ENCODE results near the gene NOP9.

Gene NOP9, protein sequence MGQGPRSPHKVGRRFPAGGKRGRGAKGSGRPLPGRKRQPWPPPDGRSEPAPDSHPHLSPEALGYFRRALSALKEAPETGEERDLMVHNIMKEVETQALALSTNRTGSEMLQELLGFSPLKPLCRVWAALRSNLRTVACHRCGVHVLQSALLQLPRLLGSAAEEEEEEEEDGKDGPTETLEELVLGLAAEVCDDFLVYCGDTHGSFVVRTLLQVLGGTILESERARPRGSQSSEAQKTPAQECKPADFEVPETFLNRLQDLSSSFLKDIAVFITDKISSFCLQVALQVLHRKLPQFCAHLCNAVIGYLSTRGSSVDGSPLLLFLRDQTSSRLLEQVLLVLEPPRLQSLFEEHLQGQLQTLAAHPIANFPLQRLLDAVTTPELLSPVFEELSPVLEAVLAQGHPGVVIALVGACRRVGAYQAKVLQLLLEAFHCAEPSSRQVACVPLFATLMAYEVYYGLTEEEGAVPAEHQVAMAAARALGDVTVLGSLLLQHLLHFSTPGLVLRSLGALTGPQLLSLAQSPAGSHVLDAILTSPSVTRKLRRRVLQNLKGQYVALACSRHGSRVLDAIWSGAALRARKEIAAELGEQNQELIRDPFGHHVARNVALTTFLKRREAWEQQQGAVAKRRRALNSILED

DNA sequence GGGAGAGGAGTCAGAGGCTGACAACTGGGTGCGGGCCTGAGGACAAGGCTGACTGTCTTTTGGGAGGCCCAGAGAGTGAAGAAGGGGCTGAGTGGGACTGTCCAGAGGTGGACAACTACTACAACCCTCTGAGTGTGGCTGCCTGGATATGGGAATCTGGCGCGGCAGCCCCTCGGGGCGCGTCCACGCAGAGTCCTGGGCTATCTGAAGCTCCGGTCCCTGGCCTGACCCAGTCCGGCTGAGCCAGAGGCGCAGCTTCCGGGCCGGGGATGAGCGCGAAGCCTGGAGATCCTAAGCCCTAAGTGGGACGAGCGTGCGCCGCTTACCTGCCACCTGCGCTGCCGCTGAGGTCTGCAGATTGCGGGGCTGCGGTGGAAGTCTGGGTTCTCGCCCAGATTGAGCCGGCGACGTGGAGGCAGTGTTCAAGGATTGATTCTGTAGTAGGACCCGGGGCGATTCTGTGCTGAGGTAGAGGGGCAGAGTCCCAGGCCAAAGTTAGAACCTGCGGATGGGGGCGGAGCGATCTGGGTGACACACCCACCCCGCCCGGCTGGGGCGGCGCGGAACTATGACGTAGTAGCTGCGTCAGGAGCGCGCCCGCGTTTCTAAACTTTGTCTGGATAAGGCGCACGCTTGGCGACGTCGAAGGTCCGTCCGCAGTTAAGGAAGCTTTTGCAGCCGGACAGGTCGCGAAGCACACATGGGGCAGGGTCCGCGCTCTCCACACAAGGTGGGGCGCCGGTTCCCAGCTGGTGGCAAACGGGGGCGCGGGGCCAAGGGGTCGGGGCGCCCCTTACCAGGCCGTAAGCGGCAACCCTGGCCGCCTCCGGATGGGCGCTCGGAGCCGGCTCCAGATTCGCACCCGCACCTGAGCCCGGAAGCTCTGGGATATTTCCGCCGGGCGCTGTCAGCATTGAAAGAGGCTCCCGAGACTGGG, at the start of gene NOP9, which contains the start of gene DHRS1:
NOP9 (plus strand) TSS at position 596 of the 937 bp plus-strand sequence; CDS start at position 701, 105 bp downstream.
DHRS1 (minus strand) TSS at position 526 of the 937 bp plus-strand sequence. CDS start 674 bp downstream, outside the sequence.
- no peak for FAIRE-seq

DNA sequence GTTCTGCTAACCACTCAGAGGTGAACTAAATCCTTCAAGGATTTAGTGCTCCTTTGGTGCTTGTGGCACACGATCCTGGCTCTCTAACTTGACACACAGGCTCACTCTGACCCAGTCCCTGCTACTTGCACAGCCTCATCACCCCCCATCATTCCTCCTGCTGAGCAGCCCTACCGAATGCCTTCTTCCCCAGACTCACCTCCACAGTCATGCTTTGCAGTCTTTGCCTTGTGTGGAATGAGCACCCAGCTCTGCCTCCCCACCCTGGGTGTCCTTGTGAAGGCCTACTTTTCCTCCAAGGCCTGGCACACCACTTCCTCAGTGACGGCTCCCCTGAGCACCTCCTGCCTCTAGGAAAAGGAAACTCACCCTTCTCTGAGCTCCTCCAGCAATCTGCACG, 49.3 kb upstream of the NOP9 start:
- no peak for FAIRE-seq

DNA sequence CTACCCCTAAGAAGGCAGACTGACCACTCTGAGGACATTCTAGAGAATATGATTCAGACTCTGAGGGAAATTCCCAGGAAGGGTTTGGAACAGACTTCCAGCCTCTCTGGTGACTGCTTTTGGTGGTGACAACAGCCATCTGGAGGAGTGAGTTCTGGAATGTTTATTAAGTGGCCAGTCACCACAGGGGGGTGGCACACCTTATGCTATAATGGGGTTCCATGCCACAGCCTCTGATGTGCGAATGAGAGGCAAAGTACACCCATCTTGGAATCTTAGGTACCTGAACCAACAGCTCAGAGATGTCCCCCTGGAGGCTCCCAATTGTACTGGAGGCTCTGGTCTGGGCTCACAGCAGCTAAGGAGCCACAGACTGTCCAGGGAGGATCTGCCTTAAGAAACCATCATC, 47.8 kb upstream of the NOP9 start:
- FAIRE-seq: no peak

DNA sequence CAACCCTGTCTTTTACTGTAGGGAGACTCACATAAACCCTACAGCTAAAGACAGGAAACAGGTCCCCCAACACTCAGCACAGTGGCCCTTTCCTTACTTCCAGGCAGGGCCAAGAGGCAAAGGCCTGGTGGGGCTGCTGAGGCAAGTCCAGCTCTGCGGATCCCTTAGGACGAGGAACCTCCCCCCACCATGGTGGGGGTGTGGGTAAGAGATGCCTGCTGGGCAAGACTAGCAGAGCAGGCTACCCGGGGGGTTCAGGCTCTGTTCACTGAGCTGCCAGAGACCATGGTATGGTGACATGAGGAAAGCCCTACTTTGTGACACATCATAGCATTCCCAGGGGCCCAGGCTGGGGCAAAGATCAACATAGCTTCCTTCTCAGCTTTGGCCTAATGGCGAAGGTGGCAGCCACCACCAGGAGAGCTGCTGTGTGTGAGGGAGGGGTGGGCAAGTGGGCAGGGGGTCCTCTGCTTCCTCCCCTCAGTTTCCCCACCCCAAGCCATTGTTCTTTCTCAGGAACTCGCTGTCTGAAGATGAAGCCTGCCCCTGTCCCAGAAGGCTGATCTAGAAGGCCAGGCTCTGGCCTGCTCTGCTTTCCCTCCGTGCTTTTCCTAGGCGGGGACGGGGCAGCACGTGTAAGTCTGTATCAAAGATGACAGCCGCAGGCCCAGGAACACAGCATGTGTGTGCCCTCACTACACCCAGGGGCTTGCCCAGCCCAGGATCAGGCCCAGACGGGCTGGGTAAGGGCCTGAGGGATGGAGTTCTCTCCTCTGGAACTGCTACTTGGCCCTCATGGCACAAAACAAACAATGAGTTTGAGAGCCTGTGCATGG, 47.1 kb upstream of the NOP9 start:
- FAIRE-seq: no peak

DNA sequence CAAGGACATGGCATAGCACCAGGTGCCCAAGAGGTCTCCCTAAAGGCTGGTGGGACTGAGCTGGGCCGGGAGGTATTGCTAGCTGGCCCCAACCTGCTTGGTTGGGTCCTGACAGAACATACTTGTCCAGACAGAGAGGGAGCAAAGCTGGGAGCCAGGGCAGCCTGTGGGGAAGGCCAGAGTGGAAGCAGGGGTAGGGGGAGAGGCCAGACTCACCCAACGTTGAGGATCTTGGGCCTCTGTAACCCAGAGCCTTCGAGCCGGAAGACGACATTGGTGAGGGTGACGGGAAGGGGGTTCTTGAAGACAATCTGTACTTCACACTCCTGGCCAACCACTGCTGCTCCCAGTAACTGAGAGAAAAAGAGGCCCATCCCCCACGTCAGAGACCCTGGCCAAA, 45.7 kb upstream of the NOP9 start:
- FAIRE-seq: no peak

DNA sequence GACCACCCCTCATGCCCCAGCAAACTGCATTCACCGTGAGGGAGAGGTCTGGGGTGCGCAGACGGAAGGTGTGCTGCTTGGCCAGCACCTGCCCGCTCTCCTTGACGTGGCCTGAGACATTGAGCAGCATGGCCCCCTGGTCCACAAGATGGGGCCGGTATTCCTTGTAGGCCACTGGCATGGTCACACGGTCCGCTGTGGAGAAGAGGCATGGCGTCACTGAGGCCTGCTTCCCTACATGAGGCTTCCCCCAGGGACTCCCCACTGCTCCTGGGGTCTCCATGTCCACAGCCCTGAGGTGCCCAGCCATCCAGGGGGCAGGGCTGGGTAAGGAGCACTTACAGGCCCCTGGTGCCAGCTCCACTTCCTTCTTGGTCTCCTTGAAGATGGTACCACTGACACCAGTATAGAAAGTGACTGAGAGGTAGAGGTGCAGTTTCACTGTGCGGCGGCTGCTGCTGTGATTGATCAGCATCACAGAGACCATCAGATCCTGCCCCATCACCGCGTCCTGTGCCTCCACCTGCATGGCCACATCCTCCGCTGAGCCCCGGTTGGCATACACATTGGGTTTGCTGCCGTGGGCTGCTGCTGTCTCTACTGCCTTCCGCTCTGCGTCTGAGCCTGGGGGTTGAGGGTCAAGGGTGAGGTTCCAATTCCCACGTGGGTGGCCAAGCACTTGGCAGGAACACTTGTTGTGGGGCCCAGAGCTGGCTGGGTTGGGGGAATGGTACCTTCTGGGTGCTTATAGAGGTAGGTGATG, 44.8 kb upstream of the NOP9 start:
- no peak for FAIRE-seq

DNA sequence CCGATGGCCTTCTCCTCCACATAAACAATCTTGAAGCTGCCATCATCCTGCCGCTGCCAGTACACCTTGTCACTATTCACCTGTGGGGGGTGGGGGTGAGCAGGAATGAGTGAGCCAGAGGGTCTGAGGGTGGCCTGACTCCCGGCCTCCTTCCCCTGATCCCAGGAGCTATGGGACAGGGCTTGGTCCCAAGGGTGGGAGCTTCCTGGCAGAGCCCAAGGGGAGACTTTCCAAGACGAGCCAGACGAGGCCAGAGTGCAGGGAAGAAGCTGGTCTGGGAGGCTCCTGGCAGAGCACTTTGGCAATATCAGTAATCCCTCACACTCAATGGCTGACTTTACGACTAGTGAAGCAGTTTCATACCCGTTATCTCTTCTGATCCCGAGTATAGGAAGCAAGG, 44.2 kb upstream of the NOP9 start:
- no peak for FAIRE-seq

DNA sequence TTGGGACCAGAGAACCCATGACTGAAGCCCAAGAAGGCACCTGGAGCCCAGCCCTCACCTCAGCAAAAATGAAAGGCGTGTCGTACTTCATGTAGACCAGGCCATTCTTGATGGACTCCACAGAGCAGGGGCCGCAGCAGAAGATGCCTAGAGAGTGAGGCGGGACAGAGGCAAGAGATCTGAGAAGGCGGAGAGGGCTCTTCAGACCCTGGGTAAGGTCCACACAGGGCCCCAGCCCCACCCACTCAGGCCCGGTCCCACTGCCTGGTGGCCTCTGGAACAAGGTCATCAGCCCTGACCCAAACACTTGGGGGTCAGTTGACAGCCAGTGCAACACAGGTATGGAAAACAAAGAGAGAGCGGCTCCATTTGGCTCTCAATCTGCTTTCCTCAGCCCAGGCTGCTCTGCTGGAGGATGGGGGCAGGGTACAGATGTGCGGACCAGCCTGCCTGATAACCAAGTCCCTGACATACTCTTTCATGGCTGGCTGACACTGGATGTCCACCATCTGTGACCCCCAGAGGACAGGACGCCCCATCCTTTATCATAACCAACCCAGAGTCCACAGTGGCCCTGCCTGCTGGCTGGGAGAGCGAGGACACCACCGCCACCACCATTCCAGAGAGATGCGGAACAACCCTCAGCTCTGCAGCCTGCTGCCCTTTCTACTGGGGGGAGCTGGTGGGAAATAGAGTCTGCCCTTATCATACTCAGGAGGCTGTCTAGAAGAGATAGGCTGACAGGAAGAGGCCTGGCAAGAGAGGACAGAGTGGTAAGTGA, 43.5 kb upstream of the NOP9 start:
- FAIRE-seq: no peak

DNA sequence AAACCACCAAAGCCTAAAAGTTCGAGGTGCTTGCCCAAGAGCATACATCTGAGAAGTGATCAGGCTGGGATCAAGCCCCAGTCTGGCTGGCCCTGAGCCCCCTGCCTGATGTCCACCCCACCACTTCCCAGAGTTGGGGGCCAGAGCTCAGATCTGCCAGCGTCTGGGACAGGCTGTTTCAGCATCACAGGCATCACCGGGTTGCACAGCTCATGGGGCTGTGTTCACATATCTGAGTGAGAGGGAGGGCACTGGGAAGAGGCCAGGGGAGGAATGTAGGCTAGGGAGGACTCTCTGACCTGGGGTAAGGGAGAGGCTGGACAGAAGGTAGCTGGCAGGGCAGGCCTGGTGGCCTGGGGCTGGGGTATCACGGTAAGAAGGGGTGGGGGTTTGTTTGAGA, 42.7 kb upstream of the NOP9 start:
- FAIRE-seq: no peak

DNA sequence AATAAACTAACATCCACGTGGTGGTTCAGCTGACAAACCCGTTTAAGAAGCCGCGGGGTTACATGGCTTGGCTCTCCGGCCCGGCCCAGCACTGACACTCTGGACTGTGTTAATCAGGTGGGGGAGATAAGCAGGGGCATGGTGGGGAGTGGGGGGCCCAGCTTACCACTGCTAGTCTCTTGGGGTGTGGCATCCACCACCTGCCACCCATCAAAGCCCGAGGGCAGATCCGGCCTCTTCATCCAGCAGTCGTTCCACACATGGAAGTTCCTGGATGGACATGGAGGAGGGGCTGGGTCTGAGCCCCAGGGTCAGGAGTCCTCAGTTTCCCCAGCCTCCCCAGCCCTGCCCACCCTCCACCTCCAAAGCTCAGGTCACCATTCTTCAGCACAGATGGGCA, 41.5 kb upstream of the NOP9 start:
- FAIRE-seq: no peak

DNA sequence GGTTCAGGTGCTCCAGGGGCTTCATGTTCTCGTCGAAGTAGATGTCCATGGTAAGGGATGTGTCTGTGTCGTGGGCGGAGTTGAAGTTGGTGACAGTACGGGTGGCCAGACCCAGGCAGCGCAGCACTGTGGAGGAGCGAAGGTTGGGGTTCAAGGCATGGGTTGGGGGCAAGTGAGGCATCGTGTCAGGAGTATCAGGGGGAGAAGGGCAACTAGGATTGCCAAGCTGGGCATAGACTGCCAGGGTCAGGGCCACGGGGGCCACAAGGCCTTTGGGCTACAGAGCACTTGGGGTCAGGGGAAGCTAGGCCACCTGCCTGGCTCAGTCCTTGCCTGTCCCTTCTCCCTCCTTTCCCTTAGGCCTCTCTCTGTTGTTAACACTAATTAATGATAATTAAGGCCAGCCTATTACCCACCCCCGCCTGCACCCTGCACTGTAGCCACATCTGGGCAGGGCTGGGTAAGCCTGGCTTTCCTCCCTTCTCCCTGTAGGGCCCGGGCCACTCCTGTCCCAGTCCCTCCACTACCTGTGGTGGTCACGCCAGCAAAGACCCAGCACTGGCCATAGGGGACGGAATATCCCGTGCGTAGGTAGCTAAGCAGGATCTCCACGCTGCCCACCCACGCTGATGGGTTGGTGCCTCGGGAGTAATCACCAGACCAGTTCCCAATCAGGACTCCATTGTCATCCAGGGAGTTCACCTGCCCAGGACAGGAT, 40.9 kb upstream of the NOP9 start:
- FAIRE-seq: no peak

DNA sequence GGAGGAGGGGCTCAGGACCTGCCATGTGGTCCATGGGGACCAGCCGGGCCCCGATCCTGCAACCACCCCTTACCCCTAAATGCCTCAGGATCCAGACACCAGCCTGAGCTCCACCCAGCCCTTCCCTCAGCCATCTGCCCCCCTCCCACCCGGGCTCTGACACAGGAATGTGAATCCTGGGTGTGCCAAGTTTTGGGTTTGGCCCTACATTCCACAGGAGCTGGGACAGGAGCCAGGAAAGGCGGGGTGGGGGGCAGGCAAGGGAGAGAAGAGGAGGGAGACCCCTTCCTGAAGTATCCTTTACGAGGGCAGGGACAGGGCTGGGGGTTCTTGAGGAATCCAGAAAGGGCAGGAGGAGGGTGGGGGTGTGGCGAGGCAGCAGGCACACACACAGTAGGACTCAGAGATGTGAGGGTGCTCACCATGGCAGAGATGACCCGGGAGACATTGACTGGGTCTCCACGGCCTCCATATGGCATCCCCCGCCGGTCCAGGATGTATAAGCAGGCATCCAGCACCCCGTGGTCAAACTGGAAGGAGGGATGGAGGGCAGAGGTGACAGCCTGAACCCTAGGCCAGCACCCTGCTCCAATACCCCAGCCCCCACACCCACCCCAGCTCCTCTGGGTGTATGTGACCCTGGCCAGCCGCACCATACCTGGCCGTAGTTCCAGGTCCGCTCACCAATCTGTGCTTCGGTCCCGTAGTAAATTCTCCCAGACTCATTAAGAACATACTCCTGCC, 40.2 kb upstream of the NOP9 start:
- FAIRE-seq: no peak

DNA sequence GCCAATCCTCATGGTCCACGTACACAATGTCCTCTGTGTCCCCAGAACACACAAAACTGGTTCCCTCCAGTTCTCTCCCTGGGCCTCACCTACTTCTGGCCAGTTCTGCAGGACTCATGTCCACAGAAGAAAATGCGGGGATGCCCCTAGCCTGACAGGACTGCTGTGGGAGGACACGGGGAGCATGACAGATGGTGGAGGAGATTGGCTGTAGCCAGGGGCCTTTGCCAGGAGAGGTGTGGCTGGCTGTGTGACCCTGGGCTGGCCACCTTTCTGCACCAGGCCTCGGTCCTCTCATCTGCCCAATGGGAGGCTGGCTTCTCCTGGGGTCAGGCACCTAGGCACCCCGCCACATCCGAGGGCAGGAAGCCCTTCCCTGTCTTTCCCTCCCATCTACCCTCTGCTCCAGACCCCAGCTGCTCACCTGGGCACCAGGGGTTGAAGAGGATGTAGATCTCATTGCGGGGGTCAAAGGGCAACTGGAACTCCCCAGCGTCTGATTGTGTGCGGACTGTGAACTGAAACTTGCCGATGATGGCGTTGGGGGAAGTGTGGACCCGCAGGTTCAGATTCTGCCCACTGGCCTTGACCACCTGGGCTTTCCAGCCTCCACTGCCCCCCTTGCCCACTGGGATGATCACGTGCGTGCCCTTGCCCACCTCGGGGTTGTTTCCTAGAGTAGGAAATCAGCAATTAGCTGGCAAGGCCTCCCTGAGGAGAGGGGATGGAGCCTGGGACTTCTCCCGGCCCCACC, 39.4 kb upstream of the NOP9 start:
- FAIRE-seq: no peak

DNA sequence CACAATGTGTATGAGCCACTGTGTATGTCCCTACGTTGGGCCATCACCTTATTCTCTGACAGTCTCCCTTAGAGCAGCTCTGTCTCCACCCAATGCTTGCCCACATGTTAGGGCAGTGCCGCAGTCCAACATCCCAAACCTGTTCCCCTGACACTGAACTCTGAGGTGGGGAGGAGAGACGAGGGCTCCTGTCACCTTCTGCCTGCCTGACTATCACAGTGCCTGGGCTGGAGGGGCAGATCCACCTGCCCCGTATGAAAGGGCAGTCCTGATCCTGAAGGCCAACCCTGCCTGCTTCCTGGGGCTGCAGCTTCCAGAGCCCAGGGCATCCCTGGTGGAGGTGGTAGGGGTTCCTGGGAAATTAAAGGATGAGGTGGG, 38.9 kb upstream of the NOP9 start:
- FAIRE-seq: no peak

DNA sequence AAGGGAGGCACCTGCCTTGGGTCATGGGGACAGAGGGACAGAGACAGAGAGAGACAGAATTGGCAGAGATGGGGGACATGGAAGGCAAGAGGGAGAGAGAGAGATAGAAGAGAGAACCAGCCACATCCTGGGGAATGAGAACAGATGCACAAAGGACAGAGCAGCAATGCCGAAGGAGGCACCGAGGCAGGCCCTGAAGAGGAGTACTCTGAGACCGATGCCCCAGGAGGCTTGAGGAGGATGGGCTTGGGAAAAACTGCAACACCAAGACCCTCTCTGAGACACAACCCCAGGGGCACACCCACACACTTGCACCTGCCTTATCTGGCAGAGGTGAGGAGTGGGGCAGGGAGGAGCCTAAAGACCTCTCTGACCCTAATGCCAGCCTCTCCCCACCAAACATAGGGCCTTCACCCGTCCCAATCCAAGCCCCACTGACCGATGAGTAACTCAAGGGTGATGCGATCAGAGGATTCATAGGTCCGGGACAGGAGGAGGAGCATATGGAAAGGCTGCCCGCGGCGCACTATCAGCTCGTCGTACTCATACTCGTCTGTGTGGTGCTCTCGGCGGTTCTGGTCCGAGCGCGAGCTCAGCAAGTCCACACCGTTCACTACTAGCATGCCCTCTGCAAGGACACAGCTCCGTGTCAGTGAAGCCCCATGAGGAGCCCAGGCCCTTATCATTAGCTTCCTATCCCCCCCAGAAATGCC, 38.2 kb upstream of the NOP9 start:
- no peak for FAIRE-seq

DNA sequence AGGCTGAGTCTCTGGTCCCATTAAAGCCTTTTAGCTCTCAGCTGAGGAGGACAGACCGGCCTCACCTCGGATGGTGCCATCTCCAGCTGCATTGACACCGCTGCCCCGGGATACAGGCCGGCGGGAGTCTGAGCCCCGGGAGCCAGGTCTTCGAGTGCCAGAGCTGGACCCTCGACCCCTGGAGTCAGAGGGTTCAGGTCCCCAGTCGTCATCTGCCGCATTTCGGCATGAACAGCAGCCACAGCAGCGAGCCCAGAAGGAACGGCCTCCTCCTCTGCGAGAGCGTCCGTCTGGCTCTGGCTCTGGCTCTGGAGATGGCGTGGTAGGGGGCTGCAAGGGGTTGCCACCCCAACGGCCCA, 37.7 kb upstream of the NOP9 start:
- no peak for FAIRE-seq

DNA sequence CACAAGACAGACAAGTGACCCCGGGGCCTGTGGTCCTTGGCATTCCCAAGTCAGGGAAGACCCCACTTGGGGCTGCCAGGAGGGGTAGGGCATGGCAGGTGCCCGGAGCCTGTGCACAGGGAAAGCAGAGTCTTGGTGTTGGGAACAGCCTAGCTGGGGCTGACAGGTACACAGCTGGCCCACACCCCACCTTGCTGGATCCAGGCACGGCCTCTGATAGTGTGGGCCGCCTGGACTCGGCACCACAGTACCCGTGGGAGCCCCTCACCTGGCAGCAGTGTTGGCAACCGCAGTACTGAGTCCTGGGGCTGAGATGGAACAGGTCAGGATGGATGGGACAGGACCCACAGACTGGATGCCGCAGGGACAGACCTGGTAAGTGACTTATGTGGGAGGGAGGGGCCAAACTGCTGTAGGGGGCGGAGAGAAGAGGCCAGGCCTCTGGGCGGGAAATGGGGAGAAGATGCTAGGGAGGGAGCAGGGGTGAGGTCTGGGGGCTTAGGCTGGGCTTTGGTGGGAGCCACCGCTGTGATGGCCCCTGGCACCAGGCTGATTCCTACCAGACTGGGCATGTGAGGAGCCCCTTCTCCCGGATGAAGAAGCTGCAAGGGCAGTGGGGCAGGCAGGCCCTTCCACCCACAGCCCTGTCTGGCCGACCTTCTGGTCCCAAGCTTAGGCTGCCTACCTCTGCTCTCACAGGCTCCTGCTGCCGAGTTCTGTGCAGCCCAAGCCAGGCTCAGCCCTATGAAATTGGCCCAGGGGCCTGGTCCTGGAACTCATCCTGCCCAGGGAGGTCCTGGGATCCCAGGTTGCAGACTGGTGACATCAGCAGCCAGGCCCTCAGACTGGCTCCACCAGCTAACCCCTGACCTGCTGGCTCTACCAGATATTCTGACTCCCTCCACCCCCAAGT, 36.6 kb upstream of the NOP9 start, which contains the start of gene TGM1:
TGM1 (minus strand) TSS at position 357 of the 913 bp plus-strand sequence. CDS start 825 bp downstream, outside the sequence.
- FAIRE-seq: no peak

All from islet of Langerhans (tissue), 1 donor.